ENCODE data around the gene NSD1.

NSD1 gene

GRCh38 chr5:177308740-177309139 lies 175.2 kb downstream of the NSD1 start:
- DNase-seq (ENCODE audit: low spot score), result no peak

GRCh38 chr5:177309351-177310191 lies 176.0 kb downstream of the NSD1 start:
- DNase-seq (ENCODE audit: low spot score), result peak; percentile 45

- no peak for DNase-seq (ENCODE audit: low spot score)
Observed at GRCh38 chr5:177310332-177310731, 176.8 kb downstream of the NSD1 start.

- DNase-seq (ENCODE audit: low spot score), result no peak
Observed at GRCh38 chr5:177310757-177311391, 177.3 kb downstream of the NSD1 start.

GRCh38 chr5:177311392-177311722 lies 177.8 kb downstream of the NSD1 start:
- no peak for DNase-seq (ENCODE audit: low spot score)

- peak; percentile 99 for DNase-seq (ENCODE audit: low spot score)
Observed at GRCh38 chr5:177311723-177312648, 178.4 kb downstream of the NSD1 start, which contains the start of gene MXD3. TSS of gene MXD3 (minus strand) at chr5:177311898. CDS start at chr5:177311830, 68 bp downstream.

- DNase-seq (ENCODE audit: low spot score), result no peak
Observed at GRCh38 chr5:177312649-177313181, 179.1 kb downstream of the NSD1 start.

GRCh38 chr5:177313561-177314259 lies 180.1 kb downstream of the NSD1 start:
- no peak for DNase-seq (ENCODE audit: low spot score)

GRCh38 chr5:177314376-177315342 lies 181.1 kb downstream of the NSD1 start:
- DNase-seq (ENCODE audit: low spot score), result no peak

- DNase-seq (ENCODE audit: low spot score), result no peak
Observed at GRCh38 chr5:177315411-177315810, 181.8 kb downstream of the NSD1 start.

- no peak for DNase-seq (ENCODE audit: low spot score)
Observed at GRCh38 chr5:177316005-177316404, 182.4 kb downstream of the NSD1 start.

GRCh38 chr5:177317959-177318377 lies 184.4 kb downstream of the NSD1 start:
- DNase-seq (ENCODE audit: low spot score), result peak; percentile 80

GRCh38 chr5:177319913-177320588 lies 186.5 kb downstream of the NSD1 start:
- no peak for DNase-seq (ENCODE audit: low spot score)

GRCh38 chr5:177320879-177321278 lies 187.3 kb downstream of the NSD1 start:
- DNase-seq (ENCODE audit: low spot score), result no peak

GRCh38 chr5:177325868-177326381 lies 192.4 kb downstream of the NSD1 start:
- no peak for DNase-seq (ENCODE audit: low spot score)

- DNase-seq (ENCODE audit: low spot score), result no peak
Observed at GRCh38 chr5:177327539-177328522, 194.3 kb downstream of the NSD1 start.

GRCh38 chr5:177328545-177329231 lies 195.1 kb downstream of the NSD1 start:
- no peak for DNase-seq (ENCODE audit: low spot score)

GRCh38 chr5:177329883-177330282 lies 196.3 kb downstream of the NSD1 start:
- DNase-seq (ENCODE audit: low spot score), result no peak

Data from AG08395 (cell line).